K562 (cell line): ENCODE data around the gene RBMS3. TPM values are rescaled to one million over a fixed set of nuclear protein-coding genes. Genes with fewer than 3 reads are reported as not detected.

Source experiments
- ATAC-seq: fragments of 200-7000 bp; cut with Tn5 transposase; 3 replicates; pipeline ENCODE4 v1.9.1; 2020; ENCODE audit warnings: moderate library complexity
- BruUV-seq: library from RNA; stranded (reverse); fragments of 400-500 nt; replicated peaks from 2 replicates; lab custom pipeline; 2021; lab: Mats Ljungman, UMichigan
- CTCF ChIA-PET: fragments of 300-600 bp; formaldehyde crosslinking; extraction: SDS; loops from one replicate; lab custom pipeline; 2021; ENCODE audit warnings: low intra/inter-chr PET ratio; lab: Yijun Ruan, JAX
- POLR2A ChIA-PET: fragments of 300-600, 350-650 bp; sonication (Branson Sonifier 250); formaldehyde crosslinking; extraction: SDS; loops from one replicate; lab custom pipeline; 2021; ENCODE audit warnings: antibody characterized with exemption, inconsistent platforms; lab: Yijun Ruan, JAX
- DNase-seq, 4 experiments: peaks; one replicate each; pipeline versions ENCODE4 v3.0.0 to v3.0.0-alpha.2; 2011 to 2018; ENCODE audit warnings: low spot score in 3 of 4, mixed read lengths in 3 of 4; ENCODE audit errors: extremely low read depth in 1 of 4
- FAIRE-seq: peaks from 2 replicates; lab custom pipeline; 2011; peaks lifted over from hg19 to GRCh38; lab: Jason Lieb, UNC
- H2AFZ ChIP-seq: 2 replicates; pipeline ENCODE4 v1.6.0; 2011; ENCODE audit warnings: low read depth, low read length, control low read depth, inconsistent platforms
- H3K27ac ChIP-seq: fragments of 200-600 bp; 3 replicates; pipeline ENCODE4 v1.8.0; 2011; ENCODE audit warnings: low read depth, mild to moderate bottlenecking, control low read depth, inconsistent platforms, low read length, moderate library complexity, mixed read lengths; ENCODE audit errors: extremely low read depth
- H3K27me3 ChIP-seq, 2 experiments: fragments of 300-600 bp in 1 of 2; 2 replicates in 1 of 2; 3 replicates in 1 of 2; pipeline versions ENCODE4 v1.6.0 to v1.8.0; 2011; ENCODE audit warnings: inconsistent platforms in 2 of 2, low read length in 2 of 2, mild to moderate bottlenecking in 1 of 2, mixed read lengths in 1 of 2, moderate library complexity in 1 of 2; ENCODE audit not compliant: control insufficient read depth in 2 of 2, insufficient read depth in 2 of 2
- H3K36me3 ChIP-seq: fragments of 300-600 bp; 3 replicates; pipeline ENCODE4 v1.8.0; 2011; ENCODE audit warnings: mild to moderate bottlenecking, low read length, inconsistent platforms; ENCODE audit not compliant: control insufficient read depth, insufficient read depth
- H3K4me1 ChIP-seq, 2 experiments: fragments of 200-600 bp in 1 of 2; replicated peaks in 1 of 2; 2 replicates in 1 of 2; 3 replicates in 1 of 2; pipeline versions ENCODE4 v1.5.1 to v1.8.0; 2011; ENCODE audit warnings: inconsistent platforms in 2 of 2, low read length in 2 of 2, mild to moderate bottlenecking in 1 of 2, mixed read lengths in 1 of 2, moderate library complexity in 1 of 2; ENCODE audit not compliant: control insufficient read depth in 2 of 2, insufficient read depth in 2 of 2
- H3K4me2 ChIP-seq: 2 replicates; pipeline ENCODE4 v1.6.1; 2011; ENCODE audit warnings: low read length, control low read depth, inconsistent platforms, mixed read lengths; ENCODE audit not compliant: insufficient read depth
- H3K4me3 ChIP-seq: fragments of 200-600 bp; sonication (generic), shearing (Covaris generic); 2 replicates; pipeline ENCODE4 v1.5.1; 2016; ENCODE audit warnings: control low read depth, inconsistent platforms
- H3K79me2 ChIP-seq: fragments of 200-600 bp; 3 replicates; pipeline ENCODE4 v1.8.0; 2011; ENCODE audit warnings: low read length, inconsistent platforms; ENCODE audit not compliant: control insufficient read depth, insufficient read depth
- H3K9ac ChIP-seq, 2 experiments: 2 replicates each; pipeline versions ENCODE4 v1.6.0 to v1.6.1; 2011; ENCODE audit warnings: low read depth in 2 of 2, low read length in 2 of 2, control low read depth in 1 of 2, inconsistent platforms in 1 of 2, mild to moderate bottlenecking in 1 of 2, mixed read lengths in 1 of 2; ENCODE audit not compliant: insufficient read depth in 1 of 2
- H3K9me1 ChIP-seq: one replicate; pipeline ENCODE4 v1.6.0; 2011; ENCODE audit warnings: inconsistent platforms, mild to moderate bottlenecking, low read length, moderate library complexity; ENCODE audit not compliant: control insufficient read depth, insufficient read depth
- H3K9me3 ChIP-seq: replicated peaks from 2 replicates; pipeline ENCODE4 v1.5.1; 2011; ENCODE audit warnings: low read depth, low read length, inconsistent platforms; ENCODE audit not compliant: control insufficient read depth, insufficient read depth
- H4K20me1 ChIP-seq: replicated peaks from 2 replicates; pipeline ENCODE4 v1.6.1; 2011; ENCODE audit warnings: low read length, inconsistent platforms, mixed read lengths; ENCODE audit not compliant: control insufficient read depth, insufficient read depth
- ARID3A ChIP-seq: IDR thresholded peaks from 2 replicates; pipeline ENCODE4 v1.6.1; 2012; ENCODE audit warnings: low read depth, low read length, improper control_type of control experiment, borderline replicate concordance
- ATF1 ChIP-seq, 2 experiments: fragments of 450-650 bp in 1 of 2; IDR thresholded peaks; 2 replicates each; pipeline ENCODE4 v1.6.1; 2016; ENCODE audit warnings: missing compliant biosample characterization in 1 of 2, missing genetic modification characterization in 1 of 2
- CLOCK ChIP-seq: fragments of 250-450 bp; sonication (Bioruptor Pico); IDR thresholded peaks from 2 replicates; pipeline ENCODE4 v1.4.0; 2020; ENCODE audit warnings: mild to moderate bottlenecking, moderate library complexity, borderline replicate concordance
- ELF1 ChIP-seq: fragments of 200-800 bp; sonication (Bioruptor generic); IDR thresholded peaks from 2 replicates; pipeline ENCODE4 v1.6.1; 2016; ENCODE audit warnings: missing genetic modification characterization, missing compliant biosample characterization
- GTF2E2 ChIP-seq: fragments of 200-800 bp; sonication (Bioruptor generic); IDR thresholded peaks from 2 replicates; pipeline ENCODE4 v1.6.1; 2016; ENCODE audit warnings: missing genetic modification characterization, missing compliant biosample characterization
- HDAC8 ChIP-seq: fragments of 450-650 bp; IDR thresholded peaks from 2 replicates; pipeline ENCODE4 v1.6.1; 2016; ENCODE audit warnings: mild to moderate bottlenecking, missing genetic modification characterization, moderate library complexity, missing compliant biosample characterization
- HIVEP1 ChIP-seq: fragments of 250-450 bp; sonication (Bioruptor Pico); IDR thresholded peaks from 2 replicates; pipeline ENCODE4 v1.4.0; 2020; ENCODE audit warnings: mild to moderate bottlenecking
- HNRNPK ChIP-seq: fragments of 200-400 bp; formaldehyde crosslinking; IDR thresholded peaks from one replicate; pipeline ENCODE4 v1.6.1; 2018; ENCODE audit warnings: mild to moderate bottlenecking, low read depth, low read length; ENCODE audit not compliant: poor library complexity, severe bottlenecking
- IRF2 ChIP-seq: sonication (generic); formaldehyde crosslinking; IDR thresholded peaks from 2 replicates; pipeline ENCODE4 v1.8.1; 2022; ENCODE audit warnings: mild to moderate bottlenecking, missing genetic modification reagents
- KHSRP ChIP-seq: fragments of 450-650 bp; IDR thresholded peaks from 2 replicates; pipeline ENCODE4 v1.6.1; 2017
- MBD2 ChIP-seq: sonication (generic); IDR thresholded peaks from 2 replicates; pipeline ENCODE4 v1.6.1; 2016; ENCODE audit warnings: low read depth, borderline replicate concordance
- NEUROD1 ChIP-seq: fragments of 150-350 bp; IDR thresholded peaks from 2 replicates; pipeline ENCODE4 v1.6.1; 2014; ENCODE audit warnings: borderline replicate concordance, low read length, low read depth; ENCODE audit not compliant: partially characterized antibody
- STAG1 ChIP-seq: sonication (generic); formaldehyde crosslinking; IDR thresholded peaks from 2 replicates; pipeline ENCODE4 v1.5.0; 2020; ENCODE audit warnings: missing genetic modification reagents, borderline replicate concordance
- TAF7 ChIP-seq: fragments of 450-650 bp; IDR thresholded peaks from 2 replicates; pipeline ENCODE4 v1.6.1; 2016; ENCODE audit warnings: missing genetic modification characterization, missing compliant biosample characterization
- ZBED1 ChIP-seq: IDR thresholded peaks from 2 replicates; pipeline ENCODE4 v1.6.1; 2014
- WGBS: fragments of 100-300 bp; shearing (Covaris generic); methylation state at CpG from one replicate; pipeline ENCODE4 v1.1.6; 2016; ENCODE audit warnings: low coverage, mixed read lengths; ENCODE audit not compliant: insufficient coverage; ENCODE audit errors: missing lambda C conversion rate; 5-methylcytosine and 5-hydroxymethylcytosine counted together
- in situ Hi-C: fragments of 300-500 bp; cut with MboI; formaldehyde crosslinking; loops from 4 replicates; pipeline ENCODE4 v1.15.0; 2018; ENCODE audit warnings: inconsistent platforms, mixed read lengths
- intact Hi-C: fragments of 100-400 bp; cut with micrococcal nuclease; formaldehyde crosslinking; loops from 2 replicates; pipeline ENCODE4 v1.14.2; 2022
- polyA plus RNA-seq, 8 experiments: library from polyadenylated mRNA; depleted of rRNA in 4 of 8; stranded (reverse) in 5 of 8; unstranded in 3 of 8; fragments of >200 nt; fragmentation: Nextera tagmentation in 2 of 8; fragmentation: Illumina TruSeq in 1 of 8; extraction: Ambion mirVana in 2 of 8; extraction: Trizol in 1 of 8; gene quantifications; 2 replicates each; pipeline versions ENCODE4 v1.2.1 to v1.2.3, GENCODE V29; 2011 to 2014; ENCODE audit warnings: inconsistent platforms in 1 of 8, missing spikeins in 1 of 8
- total RNA-seq, 7 experiments: library from RNA; depleted of rRNA in 6 of 7; stranded (reverse); fragments of >200 nt in 6 of 7; fragmentation: Illumina TruSeq in 2 of 7; extraction: Trizol in 2 of 7; gene quantifications; 2 replicates each; pipeline versions ENCODE4 v1.2.1 to v1.2.3, GENCODE V29; 2011 to 2021; ENCODE audit warnings: low replicate concordance in 1 of 7
- TF ChIP-seq, protein P1 (sequence below): fragments of 450-650 bp; IDR thresholded peaks from 2 replicates; pipeline ENCODE4 v1.6.1; 2017; ENCODE audit warnings: mild to moderate bottlenecking, moderate library complexity

RBMS3 gene
- total and polyA plus RNA-seq, 9 of the 15 experiments (the other 6 are each of a cell fraction or from before 2014, with no cell fraction given), result 0.20 TPM; not detected in 8

- Histone ChIP-seq H4K20me1 (no peaks in the 10 kb centered on the region), H3K27me3 (no peaks in the 10 kb centered on the region), H3K9ac (no peak overlapping the region), H3K4me2 (no peak overlapping the region), H3K36me3 (no peaks in the 10 kb centered on the region), H3K4me3 (no peak overlapping the region), H3K9me1 (no peaks in the 10 kb centered on the region), H2AFZ (no peak overlapping the region), H3K79me2 (no peaks in the 10 kb centered on the region), H3K9me3 (no peaks in the 10 kb centered on the region), H3K27ac (no peak overlapping the region), H3K4me1 (no peaks in the 10 kb centered on the region)
- in situ Hi-C loops (no loop called here), intact Hi-C loops (no loop called here)
- no peak for FAIRE-seq
- ChIA-PET POLR2A (no interaction called here), CTCF (no interaction called here)
- WGBS, result 7% methylated on average over 4 of the region's 4 CpGs
- no TSS peak for BruUV-seq
- no peak for DNase-seq
- no peak for ATAC-seq
- TF ChIP-seq TAF7 (no peak), HNRNPK (no peak), MBD2 (no peak), HIVEP1 (CRISPR knock-in tag) (no peak), KHSRP (no peak), ARID3A (no peak), CLOCK (CRISPR knock-in tag) (no peak), IRF2 (CRISPR knock-in tag) (no peak), ATF1 (CRISPR knock-in tag; IDR thresholded peaks at IDR 0.05) (no peak), ATF1 (tag; IDR thresholded peaks at IDR 0.05) (no peak), GTF2E2 (no peak), NEUROD1 (no peak), HDAC8 (tag) (no peak), ZBED1 (no peak), STAG1 (no peak), ELF1 (tag) (no peak)
- TF ChIP-seq, protein P1, sequence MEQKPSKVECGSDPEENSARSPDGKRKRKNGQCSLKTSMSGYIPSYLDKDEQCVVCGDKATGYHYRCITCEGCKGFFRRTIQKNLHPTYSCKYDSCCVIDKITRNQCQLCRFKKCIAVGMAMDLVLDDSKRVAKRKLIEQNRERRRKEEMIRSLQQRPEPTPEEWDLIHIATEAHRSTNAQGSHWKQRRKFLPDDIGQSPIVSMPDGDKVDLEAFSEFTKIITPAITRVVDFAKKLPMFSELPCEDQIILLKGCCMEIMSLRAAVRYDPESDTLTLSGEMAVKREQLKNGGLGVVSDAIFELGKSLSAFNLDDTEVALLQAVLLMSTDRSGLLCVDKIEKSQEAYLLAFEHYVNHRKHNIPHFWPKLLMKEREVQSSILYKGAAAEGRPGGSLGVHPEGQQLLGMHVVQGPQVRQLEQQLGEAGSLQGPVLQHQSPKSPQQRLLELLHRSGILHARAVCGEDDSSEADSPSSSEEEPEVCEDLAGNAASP, result no peak
Observed at GRCh38 chr3:29934751-29935150, 653.9 kb downstream of the RBMS3 start.
